Liver (tissue), 10 donors: ENCODE measurements around the gene SNRPB. TPM values are rescaled to one million over a fixed set of nuclear protein-coding genes. Genes with fewer than 3 reads are reported as not detected.

Experiments used
- DNase-seq: peaks from one replicate; pipeline ENCODE4 v3.0.0-alpha.2; 2017; ENCODE audit warnings: low spot score
- H3K27ac ChIP-seq, 2 donors: one replicate each; pipeline ENCODE4 v1.7.0; 2013; ENCODE audit warnings: inconsistent platforms in 2 of 2, low read length in 2 of 2, control low read depth in 1 of 2, low read depth in 1 of 2, mild to moderate bottlenecking in 1 of 2
- H3K27me3 ChIP-seq, 4 donors: one replicate each; pipeline versions ENCODE4 v1.6.1 to v1.7.0; 2013; ENCODE audit warnings: low read length in 3 of 4, inconsistent platforms in 1 of 4, mild to moderate bottlenecking in 1 of 4, moderate library complexity in 1 of 4; ENCODE audit not compliant: control insufficient read depth in 4 of 4, insufficient read depth in 4 of 4
- H3K36me3 ChIP-seq, 4 donors: one replicate each; pipeline versions ENCODE4 v1.6.1 to v1.7.0; 2013; ENCODE audit warnings: low read length in 3 of 4, mild to moderate bottlenecking in 3 of 4, low read depth in 1 of 4, moderate library complexity in 1 of 4; ENCODE audit not compliant: control insufficient read depth in 4 of 4, insufficient read depth in 3 of 4
- H3K4me1 ChIP-seq, 4 donors: one replicate each; pipeline versions ENCODE4 v1.6.1 to v1.7.0; 2013; ENCODE audit warnings: low read length in 3 of 4, mild to moderate bottlenecking in 3 of 4, moderate library complexity in 1 of 4; ENCODE audit not compliant: control insufficient read depth in 4 of 4, insufficient read depth in 4 of 4
- H3K4me3 ChIP-seq, 3 donors: one replicate each; pipeline versions ENCODE4 v1.6.1 to v1.7.0; 2013; ENCODE audit warnings: low read length in 3 of 3, control low read depth in 1 of 3, low read depth in 1 of 3, mild to moderate bottlenecking in 1 of 3
- H3K9ac ChIP-seq, 2 donors: one replicate each; pipeline ENCODE4 v1.7.0; 2013; ENCODE audit warnings: low read length in 2 of 2, mild to moderate bottlenecking in 2 of 2, moderate library complexity in 2 of 2, control low read depth in 1 of 2, low read depth in 1 of 2
- H3K9me3 ChIP-seq, 4 donors: one replicate each; pipeline versions ENCODE4 v1.6.1 to v1.7.0; 2013; ENCODE audit warnings: low read length in 3 of 4; ENCODE audit not compliant: control insufficient read depth in 4 of 4
- FOXA1 ChIP-seq: IDR thresholded peaks from 2 replicates; pipeline ENCODE4 v1.6.1; 2016; ENCODE audit warnings: antibody characterized with exemption
- GABPA ChIP-seq, 2 donors: IDR thresholded peaks in 1 of 2; conservative IDR thresholded peaks in 1 of 2; 2 replicates each; pipeline ENCODE4 v1.6.1; 2016; ENCODE audit warnings: antibody characterized with exemption in 2 of 2, mild to moderate bottlenecking in 1 of 2, moderate library complexity in 1 of 2
- HNF4A ChIP-seq, 2 donors: conservative IDR thresholded peaks; 2 replicates each; pipeline ENCODE4 v1.6.1; 2016; ENCODE audit warnings: antibody characterized with exemption in 2 of 2, mild to moderate bottlenecking in 2 of 2
- JUND ChIP-seq, 2 donors: IDR thresholded peaks; 2 replicates each; pipeline ENCODE4 v1.6.1; 2016; ENCODE audit warnings: antibody characterized with exemption in 2 of 2
- TAF1 ChIP-seq: conservative IDR thresholded peaks from 2 replicates; pipeline ENCODE4 v1.6.1; 2016; ENCODE audit warnings: antibody characterized with exemption, mild to moderate bottlenecking
- whole genome bisulfite sequencing: extraction: QIAGEN DNeasy Blood & Tissue Kit; methylation state at CpG from one replicate; pipeline ENCODE4 v1.1.7; 2013; 5-methylcytosine and 5-hydroxymethylcytosine counted together
- polyA plus RNA-seq, 2 donors: library from polyadenylated mRNA; stranded (reverse) in 1 of 2; unstranded in 1 of 2; fragments of 200-250 nt in 1 of 2; fragments of >200 nt in 1 of 2; fragmentation: Nextera tagmentation in 1 of 2; extraction: Ambion mirVana in 1 of 2; gene quantifications; one replicate each; pipeline versions ENCODE4 v1.2.1 to v1.2.3, GENCODE V29; 2013 to 2015
- small RNA-seq: library from RNA; depleted of rRNA; stranded (forward); fragments of <200 nt; gene quantifications from one replicate; pipeline ENCODE3, GENCODE V24; 2014
- total RNA-seq, 2 donors: library from RNA; depleted of rRNA; stranded (reverse); fragments of >200 nt; gene quantifications; one replicate each; pipeline ENCODE4 v1.2.3, GENCODE V29; 2014
- donor health status: healthy.
- donor health status: healthy.
- donor health status: healthy.
- donor health status: healthy.
- donor health status: healthy.

SNRPB gene
- total and polyA plus RNA-seq, 4 donors: 42.3 to 111 (median 72.6) TPM

DNA sequence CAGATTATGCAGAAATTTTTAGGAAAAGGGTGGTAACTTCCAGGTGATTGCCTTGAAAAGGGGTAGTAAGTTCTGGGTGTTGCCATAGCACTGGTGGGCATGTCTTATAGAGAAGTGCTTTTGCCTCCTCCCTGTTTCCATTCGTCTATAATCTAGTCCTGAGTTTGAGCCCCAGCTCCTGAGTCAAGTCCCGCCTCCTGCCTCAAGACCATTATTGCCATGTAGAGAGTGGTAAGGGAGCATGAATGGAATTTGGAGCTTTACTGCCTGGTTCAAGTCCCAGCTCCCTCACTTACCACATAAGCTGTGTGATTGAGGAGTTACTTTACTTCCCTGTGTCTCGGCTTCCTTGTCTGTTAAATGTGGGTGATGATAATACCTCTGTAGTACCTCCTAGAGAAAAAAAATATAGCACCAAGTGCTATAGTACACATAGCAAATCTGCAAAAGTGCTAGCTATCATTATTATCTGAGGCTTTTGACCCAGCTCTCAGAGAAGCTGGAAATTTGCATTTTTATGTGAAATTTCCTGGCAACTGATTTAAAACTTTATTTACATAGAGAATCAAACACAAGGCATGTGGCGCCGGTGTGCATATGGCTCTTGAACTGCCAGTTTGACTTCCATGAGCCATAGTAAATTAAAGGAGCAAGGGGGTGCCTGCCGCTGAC, 53.9 kb downstream of the SNRPB start:
- Histone ChIP-seq H3K27me3 (no peaks in the 10 kb centered on the region), H3K9ac (no peak overlapping the region), H3K27ac (no peak overlapping the region), H3K9me3 (no peaks in the 10 kb centered on the region), H3K36me3 (no peaks in the 10 kb centered on the region), H3K4me3 (no peak overlapping the region), H3K4me1 (no peaks in the 10 kb centered on the region)
- DNase-seq: no peak
- TF ChIP-seq HNF4A (conservative IDR thresholded peaks at IDR 0.05) (no peak), FOXA1 (no peak), TAF1 (no peak), GABPA (IDR thresholded peaks at IDR 0.05 in 1 of 2, conservative IDR thresholded peaks at IDR 0.05 in 1 of 2) (no peak), JUND (IDR thresholded peaks at IDR 0.05) (no peak)
- WGBS: 77% methylated on average over 6 of the region's 6 CpGs

Small RNA genes lying within 50 kb of the gene (small RNA-seq; reads per million reads assigned to genes)
- not detected for gene RF00019

Other genes with a start within 250 kb of the SNRPB start
- under 1 TPM; 0.05 to 0.08 TPM for gene TGM3, start 174.8 kb downstream of the SNRPB start, total RNA-seq
- gene TGM3, start 174.8 kb downstream of the SNRPB start, polyA plus RNA-seq: under 1 TPM in 1 of 2 donors, not detected in 1; 0.28 TPM
- gene TGM6, start 89.9 kb downstream of the SNRPB start, total RNA-seq: not detected
- not detected for gene TGM6, start 89.9 kb downstream of the SNRPB start, polyA plus RNA-seq
- gene ZNF343, start 38.1 kb upstream of the SNRPB start, total RNA-seq: 10 to 100 TPM in 1 of 2 donors, 1 to 10 TPM in 1; 4.8 to 10.5 TPM
- 1 to 10 TPM; 3.3 to 3.6 TPM for gene ZNF343, start 38.1 kb upstream of the SNRPB start, polyA plus RNA-seq
- not detected for gene TMC2, start 65.8 kb upstream of the SNRPB start, total RNA-seq
- gene TMC2, start 65.8 kb upstream of the SNRPB start, polyA plus RNA-seq: not detected
- gene NOP56, start 181.8 kb upstream of the SNRPB start, total RNA-seq: 10 to 100 TPM; 51.7 to 63.7 TPM
- gene NOP56, start 181.8 kb upstream of the SNRPB start, polyA plus RNA-seq: 10 to 100 TPM; 34.2 to 41.4 TPM
- gene IDH3B, start 193.4 kb upstream of the SNRPB start, total RNA-seq: 10 to 100 TPM; 34.3 to 68.6 TPM
- gene IDH3B, start 193.4 kb upstream of the SNRPB start, polyA plus RNA-seq: 10 to 100 TPM; 49.3 to 56.2 TPM
- 1 to 10 TPM; 2.3 to 3.2 TPM for gene EBF4, start 222.0 kb upstream of the SNRPB start, total RNA-seq
- 1 to 10 TPM; 2.6 to 4.0 TPM for gene EBF4, start 222.0 kb upstream of the SNRPB start, polyA plus RNA-seq